NCI-H2081 (cell line): ENCODE measurements around the gene NLK.
"Not testable (repeated sequence)": the region's sequence is repeated elsewhere in the genome, so short reads cannot be mapped to it uniquely, and the experiment has no call there.

Experiments
- DNase-seq, 2 experiments: peaks; one replicate each; lab custom pipeline; 2025; lab: John Stamatoyannopoulos, UW

Gene NLK

GRCh38 chr17:28042657-28042720, at the start of gene NLK:
Gene NLK (plus strand): TSS chr17:28042677. CDS start chr17:28042874, 197 bp downstream.
- DNase-seq, result no peak

- no peak for DNase-seq
Observed at GRCh38 chr17:27993161-27993695, 49.2 kb upstream of the NLK start.

GRCh38 chr17:27993723-27994310, 48.7 kb upstream of the NLK start:
- no peak for DNase-seq

- no peak for DNase-seq
Observed at GRCh38 chr17:27994586-27994985, 47.9 kb upstream of the NLK start.

GRCh38 chr17:27995554-27995953, 46.9 kb upstream of the NLK start:
- DNase-seq, result no peak

- DNase-seq, result peak in 1 of 2 experiments; percentile 67
Observed at GRCh38 chr17:27996202-27997043, 46.1 kb upstream of the NLK start.

- DNase-seq, result no peak
Observed at GRCh38 chr17:27997044-27997401, 45.5 kb upstream of the NLK start.

GRCh38 chr17:27997522-27997921, 45.0 kb upstream of the NLK start:
- DNase-seq, result no peak

- DNase-seq, result no peak
Observed at GRCh38 chr17:28001149-28001548, 41.3 kb upstream of the NLK start.

- DNase-seq, result no peak
Observed at GRCh38 chr17:28004344-28004743, 38.1 kb upstream of the NLK start.

- DNase-seq, result not testable (repeated sequence)
Observed at GRCh38 chr17:28007925-28008324, 34.6 kb upstream of the NLK start.

GRCh38 chr17:28008513-28008912, 34.0 kb upstream of the NLK start:
- no peak for DNase-seq

- DNase-seq, result no peak
Observed at GRCh38 chr17:28010406-28010805, 32.1 kb upstream of the NLK start.

- DNase-seq, result no peak
Observed at GRCh38 chr17:28018439-28019070, 23.9 kb upstream of the NLK start.

GRCh38 chr17:28020515-28020914, 22.0 kb upstream of the NLK start:
- no peak for DNase-seq

GRCh38 chr17:28029044-28029443, 13.4 kb upstream of the NLK start:
- DNase-seq, result no peak

- peak; percentile 19 to 52 for DNase-seq
Observed at GRCh38 chr17:28030386-28030785, 12.1 kb upstream of the NLK start.

GRCh38 chr17:28031174-28031573, 11.3 kb upstream of the NLK start:
- no peak for DNase-seq

GRCh38 chr17:28033972-28034714, 8.3 kb upstream of the NLK start:
- DNase-seq, result no peak

- not testable (repeated sequence) for DNase-seq
Observed at GRCh38 chr17:28035452-28035851, 7.0 kb upstream of the NLK start.

GRCh38 chr17:28035884-28036283, 6.6 kb upstream of the NLK start:
- DNase-seq, result not testable (repeated sequence)

GRCh38 chr17:28038802-28039201, 3.7 kb upstream of the NLK start:
- DNase-seq, result no peak

- no peak for DNase-seq
Observed at GRCh38 chr17:28039251-28039650, 3.2 kb upstream of the NLK start.
